ENCODE results near the gene DNAJC1. TPM values are rescaled to one million over a fixed set of nuclear protein-coding genes. Genes with fewer than 3 reads are reported as not detected.

Gene DNAJC1
- total and polyA plus RNA-seq, 2 of the 8 experiments (the other 6 are each of a cell fraction or from before 2014, with no cell fraction given), result 6.8 to 14.8 TPM

- Histone ChIP-seq H4K5ac (ENCODE audit: insufficient read length, low read depth, low read length) (no peak overlapping the region), H2BK15ac (ENCODE audit: low read length) (no peak overlapping the region), H3K4me1 (replicated peaks in 1 of 4; ENCODE audit: control insufficient read depth in 3 of 4, insufficient read depth in 4 of 4, low read length in 3 of 4) (peaks cover 3 to 12% (median 8%) of the 10 kb centered on the region in 4 experiments; a peak in 6 of 7 replicates), H2BK12ac (ENCODE audit: low read depth, low read length) (no peak overlapping the region), H3K18ac (ENCODE audit: extremely low read depth, low read length) (no peak overlapping the region), H4K20me1 (replicated peaks in 1 of 2; ENCODE audit: control insufficient read depth in 1 of 2, insufficient read depth in 2 of 2, low read length in 2 of 2) (no peaks in the 10 kb centered on the region), H4K8ac (ENCODE audit: extremely low read depth, insufficient read depth, low read length) (no peak overlapping the region), H3K4me3 (ENCODE audit: extremely low read depth in 1 of 4, insufficient read depth in 2 of 4, low read depth in 3 of 4, low read length in 4 of 4) (no peak overlapping the region), H4K91ac (replicated peaks; ENCODE audit: insufficient read length, low read length) (no peak overlapping the region), H3K9me3 (ENCODE audit: insufficient read depth in 2 of 2, low read depth in 1 of 2, low read length in 1 of 2) (no peaks in the 10 kb centered on the region), H3K36me3 (ENCODE audit: control insufficient read depth in 2 of 4, insufficient read depth in 4 of 4, low read length in 3 of 4) (peaks cover 0 to 2% (median 0%) of the 10 kb centered on the region in 4 experiments; a peak in 1 of 8 replicates), H2AK5ac (ENCODE audit: low read depth, low read length) (no peak overlapping the region), H3K27me3 (replicated peaks in 1 of 4; ENCODE audit: control insufficient read depth in 3 of 4, extremely low read depth in 1 of 4, insufficient read depth in 3 of 4, low read length in 3 of 4) (no peaks in the 10 kb centered on the region), H3K23me2 (ENCODE audit: low read depth, low read length) (no peaks in the 10 kb centered on the region), H2BK5ac (ENCODE audit: low read depth, low read length) (no peak overlapping the region), H3K4ac (replicated peaks; ENCODE audit: insufficient read length, low read depth, low read length) (no peak overlapping the region), H3K14ac (ENCODE audit: insufficient read length) (no peak overlapping the region), H3K27ac (ENCODE audit: low read depth, low read length) (no peak overlapping the region), H3K23ac (ENCODE audit: insufficient read length) (no peak overlapping the region), H2BK20ac (ENCODE audit: low read length) (no peak overlapping the region), H2AFZ (ENCODE audit: low read length) (no peak overlapping the region), H3K79me1 (ENCODE audit: low read depth, low read length) (no peaks in the 10 kb centered on the region), H3K9ac (replicated peaks in 1 of 4; ENCODE audit: extremely low read depth in 1 of 4, low read depth in 3 of 4, low read length in 3 of 4) (no peak overlapping the region), H2BK120ac (replicated peaks; ENCODE audit: low read depth, low read length) (no peak overlapping the region), H3K56ac (replicated peaks; ENCODE audit: insufficient read length, low read depth, low read length) (no peak overlapping the region), H3K4me2 (ENCODE audit: insufficient read depth in 1 of 2, low read depth in 2 of 2, low read length in 2 of 2) (no peak overlapping the region), H3K79me2 (ENCODE audit: control insufficient read depth in 1 of 2, insufficient read depth in 2 of 2, low read length in 2 of 2) (no peaks in the 10 kb centered on the region)
- CTCF ChIA-PET (ENCODE audit: partially characterized antibody), result interaction anchor here (0.6 to 1.5 kb wide), 5 partner anchors 9 to 495 kb away, joined by 3 to 8 read pairs (median 3); no protein-coding TSS in a partner anchor
- 88% methylated on average over 2 of the region's 2 CpGs; no CpG with 5 or more reads in 1 of the 2 experiments for WGBS, 2 experiments (ENCODE audit: extremely low coverage in 1 of 2, insufficient coverage in 1 of 2, insufficient read length in 1 of 2, insufficient replicate concordance in 2 of 2, low coverage in 1 of 2, low lambda C conversion rate in 2 of 2, missing lambda C conversion rate in 1 of 2)
- no peak for TF ChIP-seq HDAC2 (IDR thresholded peaks at IDR 0.05; ENCODE audit: borderline replicate concordance in 1 of 2, low read depth in 2 of 2, low read length in 2 of 2)
- no peak for TF ChIP-seq E2F6 (IDR thresholded peaks at IDR 0.05)
- TF ChIP-seq RXRA (IDR thresholded peaks at IDR 0.05; ENCODE audit: insufficient read depth, low read depth, low read length), result no peak
- no peak for TF ChIP-seq RBBP5 (IDR thresholded peaks at IDR 0.05; ENCODE audit: borderline replicate concordance, low read depth, low read length)
- TF ChIP-seq KDM1A (IDR thresholded peaks at IDR 0.05; ENCODE audit: borderline replicate concordance, low read length), result no peak
- no peak for TF ChIP-seq EZH2 (IDR thresholded peaks at IDR 0.05; ENCODE audit: low read depth, low read length, severe bottlenecking)
- no peak for TF ChIP-seq POLR2AphosphoS5 (IDR thresholded peaks at IDR 0.05; ENCODE audit: low read depth, low read length)
- TF ChIP-seq CEBPB (IDR thresholded peaks at IDR 0.05; ENCODE audit: low read depth, low read length), result no peak
- TF ChIP-seq ZNF274 (IDR thresholded peaks at IDR 0.05; ENCODE audit: borderline replicate concordance, extremely low read depth, low read length), result no peak
- no peak for TF ChIP-seq SRF (IDR thresholded peaks at IDR 0.05; ENCODE audit: low read depth, low read length)
- TF ChIP-seq CREB1 (IDR thresholded peaks at IDR 0.05), result no peak
- no peak for TF ChIP-seq POU5F1 (IDR thresholded peaks at IDR 0.05; ENCODE audit: low read depth, low read length)
- no peak for TF ChIP-seq TEAD4 (IDR thresholded peaks at IDR 0.05; ENCODE audit: low read depth, low read length)
- DNase-seq (ENCODE audit: low read depth in 1 of 2, low spot score in 2 of 2) (no peak), FAIRE-seq (no peak)
- POLR2A ChIA-PET (ENCODE audit: partially characterized antibody), result no interaction called here
Measured at GRCh38 chr10:21811245-21811585, 192.3 kb downstream of the DNAJC1 start.
